Heart right ventricle (tissue), 16 donors: ENCODE results near the gene ALOX12B. TPM values are rescaled to one million over a fixed set of nuclear protein-coding genes. Genes with fewer than 3 reads are reported as not detected.

Experiments
- ATAC-seq, 8 donors: fragments of 200-7000 bp; cut with Tn5 transposase; one replicate each; pipeline ENCODE4 v1.9.1; 2020; ENCODE audit warnings: mild to moderate bottlenecking in 8 of 8, moderate library complexity in 8 of 8, moderate number of reproducible peaks in 1 of 8
- DNase-seq, 2 donors: peaks; one replicate each; pipeline ENCODE4 v3.0.0-alpha.2; 2020
- H3K27ac ChIP-seq, 10 donors: fragments of 200-600 bp; sonication (generic) in 2 of 10; one replicate each; pipeline versions ENCODE4 v1.5.0 to v1.8.0; 2020 to 2022; ENCODE audit warnings: mild to moderate bottlenecking in 3 of 10
- H3K27me3 ChIP-seq, 7 donors: fragments of 200-600 bp; one replicate each; pipeline ENCODE4 v1.8.0; 2021 to 2022; ENCODE audit warnings: mild to moderate bottlenecking in 2 of 7
- H3K36me3 ChIP-seq, 9 donors: fragments of 200-600 bp; sonication (generic) in 1 of 9; one replicate each; pipeline versions ENCODE4 v1.5.0 to v1.8.0; 2020 to 2022; ENCODE audit warnings: mild to moderate bottlenecking in 2 of 9
- H3K4me1 ChIP-seq, 9 donors: fragments of 200-600 bp; sonication (generic) in 1 of 9; one replicate each; pipeline versions ENCODE4 v1.5.0 to v1.8.0; 2020 to 2022; ENCODE audit warnings: mild to moderate bottlenecking in 4 of 9
- H3K4me3 ChIP-seq, 10 donors: fragments of 200-600 bp; sonication (generic) in 2 of 10; one replicate each; pipeline versions ENCODE4 v1.5.0 to v1.8.0; 2020 to 2022; ENCODE audit warnings: mild to moderate bottlenecking in 7 of 10, moderate library complexity in 2 of 10
- H3K9me3 ChIP-seq, 11 donors: fragments of 200-600 bp in 10 of 11; sonication (generic) in 2 of 11; one replicate each; pipeline versions ENCODE4 v1.5.0 to v1.8.0; 2013 to 2022; ENCODE audit warnings: mild to moderate bottlenecking in 2 of 11, control low read depth in 1 of 11, moderate library complexity in 1 of 11
- WGBS, 2 donors: extraction: QIAGEN DNeasy Blood & Tissue Kit; methylation state at CpG; one replicate each; pipeline ENCODE4 v1.1.7; 2013; ENCODE audit warnings: inconsistent platforms in 1 of 2; 5-methylcytosine and 5-hydroxymethylcytosine counted together
- intact Hi-C, 10 donors: fragments of 100-400 bp; cut with DNase I; formaldehyde crosslinking; loops; one replicate each; pipeline versions ENCODE4 v1.11.1 to v1.14.2; 2022
- polyA plus RNA-seq, 2 donors: library from polyadenylated mRNA; stranded (reverse); fragments of 200-250 nt; gene quantifications; one replicate each; pipeline ENCODE4 v1.2.3, GENCODE V29; 2013
- total RNA-seq, 10 donors: library from RNA; stranded (reverse); fragmentation: NEBNext Ultra II Directional in 3 of 10; extraction: Animal tissue kit (Norgen Biotek cat#: 25700) in 3 of 10; gene quantifications; one replicate each; pipeline versions ENCODE4 v1.2.1 to v1.2.4, GENCODE V29; 2021 to 2023
- TF ChIP-seq, protein P1 (sequence below), 9 donors: fragments of 200-600 bp; sonication (generic) in 2 of 9; IDR thresholded peaks; one replicate each; pipeline versions ENCODE4 v1.5.0 to v1.8.0; 2021 to 2022; ENCODE audit warnings: antibody characterized with exemption in 9 of 9, mild to moderate bottlenecking in 5 of 9, moderate library complexity in 1 of 9
- donor health status: Arrhythmogenic right ventricular cardiomyopathy.
- donor health status: ischemic (EF 13 %, LVEDD 7.1; RV severe dilation, severe dysfunction).
- donor health status: healthy with polysubstance abuse.
- donor health status: DM: no; HTN: yes; CAD: no.
- donor health status: DM: no; HTN: no; CAD: no.
- donor health status: ischemic (EF 25% LVEDD 6.9; RV normal size, moderate dysfunction).
- donor health status: ischemic (EF 25% LVEDD 5.7; RV mildly dilated, moderate dysfunction).
- donor health status: healthy.
- donor health status: DM: yes; HTN: yes; CAD: no.
- donor health status: Ischemic cardiomyopathy.
- donor health status: ischemic (EF 35%, LVEDD 5.7; RV mildly dilated, moderate dysfunction).
- donor health status: nonischemic (EF 11% LVEDD 7.7; RV severe dilation, severe dysfunction).
- donor health status: DM: yes; HTN: yes; CAD: no.
- donor health status: PGD.
- donor health status: ischemic (EF 29% LVEDD 5.4; RV normal size, mild dysfunction).
- donor health status: nonischemic (EF 23%, LVEDD 6.1; RV moderate dilation, normal function).

Gene ALOX12B
- total and polyA plus RNA-seq, 12 donors = not detected

DNA sequence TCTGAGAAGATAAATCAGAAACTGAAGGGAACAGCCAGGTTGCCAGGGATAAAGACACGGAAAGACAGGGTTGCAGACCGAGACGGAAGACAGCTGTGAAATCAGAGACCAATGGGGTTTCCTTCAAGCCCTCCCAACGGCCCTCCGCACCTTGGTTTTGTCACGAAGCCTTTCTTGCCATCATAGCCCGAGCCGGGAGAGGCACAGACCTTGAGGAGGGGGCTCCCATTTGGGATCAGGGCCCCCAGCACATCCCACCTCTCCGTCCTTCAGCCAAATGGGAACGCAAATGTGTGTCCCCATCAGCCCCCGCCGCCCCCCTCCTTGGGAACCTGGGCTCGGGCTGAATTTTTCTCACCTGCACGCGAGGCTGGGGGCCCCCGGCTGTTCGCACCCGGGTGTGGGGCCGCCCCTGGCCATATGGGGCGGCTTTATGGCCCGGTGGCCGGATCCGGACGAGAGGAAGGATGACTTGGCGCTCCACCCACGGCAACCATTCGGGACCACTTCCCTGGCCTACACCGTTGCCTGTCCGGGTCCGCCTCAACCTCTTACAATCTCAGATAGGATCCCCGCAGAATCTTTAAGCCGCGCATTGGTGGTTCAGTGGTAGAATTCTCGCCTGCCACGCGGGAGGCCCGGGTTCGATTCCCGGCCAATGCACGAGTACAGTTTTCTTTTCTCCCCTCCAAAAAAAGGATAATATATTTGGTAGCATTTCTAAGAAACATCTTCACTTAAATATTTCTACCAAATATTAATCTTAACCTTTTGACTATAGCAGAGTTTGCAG is 37.8 kb upstream of the ALOX12B start:
- peaks cover 0 to 94% (median 17%) of the 10 kb centered on the region in 7 donors for H3K27me3 ChIP-seq
- ATAC-seq (peak; percentile 30 to 71 (median 60)), DNase-seq (peak; percentile 76 to 86)
- H3K9me3 ChIP-seq = no peaks in the 10 kb centered on the region
- peaks cover 27 to 70% (median 67%) of the 10 kb centered on the region in 9 donors for H3K4me1 ChIP-seq
- TF ChIP-seq, protein P1, sequence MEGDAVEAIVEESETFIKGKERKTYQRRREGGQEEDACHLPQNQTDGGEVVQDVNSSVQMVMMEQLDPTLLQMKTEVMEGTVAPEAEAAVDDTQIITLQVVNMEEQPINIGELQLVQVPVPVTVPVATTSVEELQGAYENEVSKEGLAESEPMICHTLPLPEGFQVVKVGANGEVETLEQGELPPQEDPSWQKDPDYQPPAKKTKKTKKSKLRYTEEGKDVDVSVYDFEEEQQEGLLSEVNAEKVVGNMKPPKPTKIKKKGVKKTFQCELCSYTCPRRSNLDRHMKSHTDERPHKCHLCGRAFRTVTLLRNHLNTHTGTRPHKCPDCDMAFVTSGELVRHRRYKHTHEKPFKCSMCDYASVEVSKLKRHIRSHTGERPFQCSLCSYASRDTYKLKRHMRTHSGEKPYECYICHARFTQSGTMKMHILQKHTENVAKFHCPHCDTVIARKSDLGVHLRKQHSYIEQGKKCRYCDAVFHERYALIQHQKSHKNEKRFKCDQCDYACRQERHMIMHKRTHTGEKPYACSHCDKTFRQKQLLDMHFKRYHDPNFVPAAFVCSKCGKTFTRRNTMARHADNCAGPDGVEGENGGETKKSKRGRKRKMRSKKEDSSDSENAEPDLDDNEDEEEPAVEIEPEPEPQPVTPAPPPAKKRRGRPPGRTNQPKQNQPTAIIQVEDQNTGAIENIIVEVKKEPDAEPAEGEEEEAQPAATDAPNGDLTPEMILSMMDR (IDR thresholded peaks at IDR 0.05) = no peak
- intact Hi-C loops = loop anchor here in 7 of 10 donors (1.0 to 10.0 kb wide), 6 partner anchors 37 to 99 kb away; partner anchors contain the start of gene VAMP2 (in 1 of the 7)
- H3K27ac ChIP-seq = peak overlapping the region in 8 of 10 donors; percentile 51 to 82 (median 67)
- peak overlapping the region; percentile 40 to 91 (median 70) for H3K4me3 ChIP-seq
- no peaks in the 10 kb centered on the region for H3K36me3 ChIP-seq
- 2% methylated on average over 40 of the region's 40 CpGs for WGBS, 2 donors

DNA sequence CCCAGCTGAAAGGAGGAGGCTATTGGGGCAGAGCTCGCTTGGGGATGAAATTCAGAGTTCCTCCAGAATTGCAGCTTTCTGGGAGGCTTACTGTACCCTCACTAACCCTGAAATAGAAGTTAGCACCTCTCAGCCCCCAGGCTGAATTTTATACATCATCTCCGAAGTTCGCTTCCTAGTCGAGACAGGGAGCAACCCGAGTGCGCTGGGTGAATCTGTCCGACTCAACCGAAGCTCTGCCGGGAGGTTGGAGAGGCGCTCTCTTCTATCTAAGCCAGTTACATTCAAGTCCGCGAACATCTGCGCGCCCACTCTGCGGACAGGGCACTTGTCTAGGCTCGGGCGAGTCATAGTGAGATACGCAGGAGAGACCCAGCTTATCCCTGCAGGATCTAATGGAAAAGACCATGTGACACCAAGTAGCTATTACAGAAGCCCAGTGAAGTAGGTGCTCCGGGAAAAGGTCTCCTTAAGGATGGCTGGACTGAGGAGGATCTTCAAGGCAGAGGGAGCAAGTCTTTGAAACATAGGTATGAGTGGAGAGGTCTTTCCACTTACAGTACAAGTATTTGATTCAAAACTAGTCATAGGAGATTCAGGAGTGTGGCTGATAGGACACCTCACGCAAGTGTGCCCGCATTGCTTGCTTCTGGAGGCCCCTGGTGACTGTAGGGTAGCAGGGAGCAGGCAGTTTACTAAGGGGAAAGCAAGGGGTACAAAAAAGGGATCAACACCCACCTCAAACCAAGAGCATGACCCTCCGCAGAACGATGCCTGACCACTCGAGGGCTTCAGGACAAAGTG is 37.0 kb upstream of the ALOX12B start:
- 5 to 6% methylated on average over 24 of the region's 24 CpGs for WGBS, 2 donors

DNA sequence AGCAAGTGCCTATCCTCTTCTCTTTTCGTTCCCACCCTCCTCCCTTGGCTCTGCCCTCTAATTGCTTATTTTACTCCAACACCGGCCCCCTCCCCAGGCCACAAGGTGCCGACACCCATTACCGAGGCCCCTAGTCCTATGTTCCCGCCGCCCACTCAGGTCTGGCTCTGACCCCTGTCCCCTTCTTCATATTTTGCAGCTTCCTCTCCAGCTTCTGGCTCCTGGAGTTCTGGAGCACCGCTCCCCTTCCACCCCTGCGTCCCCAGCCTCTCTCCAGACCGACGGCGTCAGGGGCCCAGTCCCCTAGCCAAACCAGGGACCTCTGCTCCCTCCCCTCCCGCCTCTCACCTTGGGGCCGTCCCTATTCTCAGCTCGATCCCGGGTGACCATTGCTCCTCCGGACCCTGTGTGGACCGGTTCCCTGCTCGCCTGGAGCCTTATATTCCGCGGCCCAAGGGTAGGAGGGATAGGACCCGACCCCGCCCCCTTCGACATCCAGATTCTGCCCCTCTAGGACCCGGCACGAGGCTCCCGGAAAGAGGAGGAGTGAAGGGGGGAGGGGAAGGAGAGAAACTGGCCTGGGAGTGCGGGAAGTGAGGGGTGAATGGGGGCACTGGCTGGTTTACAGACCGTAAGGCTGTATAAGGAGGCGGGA is 36.3 kb upstream of the ALOX12B start, which contains the start of gene HES7:
Gene HES7 (minus strand): TSS at position 412 of the 655 bp plus-strand sequence. CDS start 22 bp downstream, at position 390.
- H3K27me3 ChIP-seq = peaks cover 0 to 78% (median 13%) of the 10 kb centered on the region in 7 donors
- intact Hi-C loops = loop anchor here in 7 of 10 donors (2.0 to 10.0 kb wide), 5 partner anchors 33 to 101 kb away; partner anchors contain the start of gene VAMP2 (in 2 of the 7)
- no peaks in the 10 kb centered on the region for H3K9me3 ChIP-seq
- DNase-seq (peak in 1 of 2 donors; percentile 41), ATAC-seq (no peak)
- peak within 1 kb of the TSS in 6 of 10 donors; percentile 4 to 26 (median 8) for H3K27ac ChIP-seq
- H3K4me3 ChIP-seq = peak within 1 kb of the TSS; percentile 11 to 91 (median 67)
- WGBS, 2 donors = 1% methylated on average over 29 of the region's 29 CpGs
- H3K36me3 ChIP-seq = no peaks in the 10 kb centered on the region
- TF ChIP-seq, protein P1 (IDR thresholded peaks at IDR 0.05) = no peak
- H3K4me1 ChIP-seq = peaks cover 27 to 84% (median 72%) of the 10 kb centered on the region in 9 donors

More for the DNA sequence above, 37.0 kb upstream of the ALOX12B start:
- intact Hi-C loops = loop anchor here in 9 of 10 donors (1.0 to 10.0 kb wide), 7 partner anchors 33 to 100 kb away; partner anchors contain the start of gene VAMP2 (in 3 of the 9)
- Histone ChIP-seq H3K4me3 (peak overlapping the region; percentile 0 to 91 (median 67)), H3K4me1 (peaks cover 27 to 78% (median 72%) of the 10 kb centered on the region in 9 donors), H3K27me3 (peaks cover 0 to 86% (median 17%) of the 10 kb centered on the region in 7 donors), H3K36me3 (no peaks in the 10 kb centered on the region), H3K27ac (peak overlapping the region in 1 of 10 donors; percentile 4), H3K9me3 (no peaks in the 10 kb centered on the region)
- TF ChIP-seq, protein P1 (IDR thresholded peaks at IDR 0.05) = no peak
- no peak for DNase-seq
- no peak for ATAC-seq
